ENCODE measurements around the gene TNFRSF1A. TPM values are rescaled to one million over a fixed set of nuclear protein-coding genes. Genes with fewer than 3 reads are reported as not detected.

The TNFRSF1A gene
- total RNA-seq, 1 donor from 2014 or later, result 21.8 TPM

DNA sequence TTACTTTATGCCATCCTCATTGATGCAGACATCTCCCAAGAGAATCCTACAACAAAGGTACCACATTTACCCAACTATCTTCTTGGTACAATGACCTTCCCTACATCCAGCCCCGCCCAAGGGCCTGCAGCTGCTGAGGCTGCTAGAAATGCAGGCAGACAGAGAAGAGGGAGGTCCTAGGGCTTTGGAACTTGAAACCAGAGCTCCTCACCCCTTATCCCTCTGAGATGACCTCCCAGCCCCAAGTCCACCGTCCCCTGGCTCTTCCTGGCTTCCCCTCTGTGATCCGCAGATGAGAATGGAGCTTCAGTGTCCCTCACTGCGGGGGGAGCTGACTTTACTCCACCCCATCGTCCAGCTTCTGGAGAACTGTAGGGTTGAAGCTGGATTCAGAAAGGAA lies 1.6 kb upstream of the TNFRSF1A start:
- Histone ChIP-seq H3K36me3 (no peaks in the 10 kb centered on the region), H3K27ac (no peak overlapping the region), H3K9ac (no peak overlapping the region), H4K20me1 (ENCODE audit: low read depth) (peaks cover 4% of the 10 kb centered on the region), H3F3A (ENCODE audit: low read depth) (peaks cover 31% of the 10 kb centered on the region), H2AFZ (replicated peaks) (no peak overlapping the region), H3K9me3 (ENCODE audit: low read depth) (no peaks in the 10 kb centered on the region), H3K79me2 (ENCODE audit: low read depth) (peaks cover 37% of the 10 kb centered on the region), H3K27me3 (no peaks in the 10 kb centered on the region), H3K4me3 (no peak overlapping the region), H3K4me2 (peak overlapping the region; percentile 27), H3K4me1 (peaks cover 25% of the 10 kb centered on the region)
- no peaks in the 10 kb centered on the region for H3K36me3 Mint-ChIP-seq
- peak overlapping the region; percentile 96 for H3K27ac Mint-ChIP-seq
- H3K9me3 Mint-ChIP-seq, result no peaks in the 10 kb centered on the region
- H3K4me3 Mint-ChIP-seq, result peak overlapping the region; percentile 3
- no peak for TF ChIP-seq EZH2 (IDR thresholded peaks at IDR 0.05)
- peaks cover 4% of the 10 kb centered on the region for H3K27me3 Mint-ChIP-seq (ENCODE audit: insufficient read depth, low read depth)
- peaks cover 24% of the 10 kb centered on the region for H3K4me1 Mint-ChIP-seq
- no peak for DNase-seq (ENCODE audit: low spot score)

DNA sequence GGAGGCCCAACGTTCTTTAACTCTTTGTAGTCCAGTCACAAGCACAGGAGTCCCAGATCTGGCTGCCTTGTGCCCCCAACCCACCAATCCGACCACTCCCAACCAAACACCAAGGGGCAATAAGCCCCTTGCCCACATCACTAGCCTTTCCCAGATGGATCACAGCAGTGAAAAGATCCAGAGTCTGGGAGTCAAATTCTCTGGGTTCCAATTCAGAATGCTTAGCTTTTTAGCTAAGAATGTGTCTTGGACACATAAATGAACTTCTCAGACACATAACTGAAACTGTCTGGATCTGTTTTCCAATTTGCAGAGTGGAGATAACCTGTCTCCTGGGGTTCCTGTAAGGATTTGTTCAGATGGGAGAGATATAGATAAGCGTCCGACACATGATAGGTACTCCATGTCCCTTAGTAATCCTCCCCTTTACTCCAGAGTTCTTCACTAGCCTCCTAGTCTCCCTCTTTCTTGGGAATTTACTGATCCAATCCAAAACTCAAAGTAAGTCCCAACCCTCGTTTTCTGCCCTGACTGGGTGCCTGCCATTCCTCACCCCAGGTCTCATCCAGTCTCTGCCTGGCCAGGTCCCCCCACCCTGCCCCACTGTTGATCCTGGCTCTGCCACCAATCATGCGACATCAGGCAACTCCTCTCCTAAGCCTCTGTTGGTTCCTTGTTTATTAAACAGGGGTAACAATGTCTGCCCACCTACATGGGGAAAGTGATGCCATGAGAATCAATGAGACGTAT lies 439 bp upstream of the TNFRSF1A start:
- Histone ChIP-seq H4K20me1 (ENCODE audit: low read depth) (peaks cover 4% of the 10 kb centered on the region), H3F3A (ENCODE audit: low read depth) (peaks cover 31% of the 10 kb centered on the region), H3K4me3 (peak overlapping the region; percentile 87), H3K4me2 (peak overlapping the region; percentile 99), H3K9me3 (ENCODE audit: low read depth) (no peaks in the 10 kb centered on the region), H3K27ac (no peak overlapping the region), H3K9ac (no peak overlapping the region), H3K79me2 (ENCODE audit: low read depth) (peaks cover 49% of the 10 kb centered on the region), H2AFZ (replicated peaks) (peak overlapping the region; percentile 89), H3K36me3 (no peaks in the 10 kb centered on the region), H3K27me3 (no peaks in the 10 kb centered on the region), H3K4me1 (peaks cover 37% of the 10 kb centered on the region)
- Mint-ChIP-seq H3K4me1 (peaks cover 24% of the 10 kb centered on the region), H3K27me3 (ENCODE audit: insufficient read depth, low read depth) (peaks cover 2% of the 10 kb centered on the region), H3K9me3 (no peaks in the 10 kb centered on the region), H3K27ac (peak overlapping the region; percentile 96), H3K36me3 (no peaks in the 10 kb centered on the region), H3K4me3 (no peak overlapping the region)
- DNase-seq (ENCODE audit: low spot score), result no peak
- TF ChIP-seq EZH2 (IDR thresholded peaks at IDR 0.05), result no peak
- no peak for TF ChIP-seq EZH2phosphoT487 (IDR thresholded peaks at IDR 0.05)
- TF ChIP-seq, protein P1, sequence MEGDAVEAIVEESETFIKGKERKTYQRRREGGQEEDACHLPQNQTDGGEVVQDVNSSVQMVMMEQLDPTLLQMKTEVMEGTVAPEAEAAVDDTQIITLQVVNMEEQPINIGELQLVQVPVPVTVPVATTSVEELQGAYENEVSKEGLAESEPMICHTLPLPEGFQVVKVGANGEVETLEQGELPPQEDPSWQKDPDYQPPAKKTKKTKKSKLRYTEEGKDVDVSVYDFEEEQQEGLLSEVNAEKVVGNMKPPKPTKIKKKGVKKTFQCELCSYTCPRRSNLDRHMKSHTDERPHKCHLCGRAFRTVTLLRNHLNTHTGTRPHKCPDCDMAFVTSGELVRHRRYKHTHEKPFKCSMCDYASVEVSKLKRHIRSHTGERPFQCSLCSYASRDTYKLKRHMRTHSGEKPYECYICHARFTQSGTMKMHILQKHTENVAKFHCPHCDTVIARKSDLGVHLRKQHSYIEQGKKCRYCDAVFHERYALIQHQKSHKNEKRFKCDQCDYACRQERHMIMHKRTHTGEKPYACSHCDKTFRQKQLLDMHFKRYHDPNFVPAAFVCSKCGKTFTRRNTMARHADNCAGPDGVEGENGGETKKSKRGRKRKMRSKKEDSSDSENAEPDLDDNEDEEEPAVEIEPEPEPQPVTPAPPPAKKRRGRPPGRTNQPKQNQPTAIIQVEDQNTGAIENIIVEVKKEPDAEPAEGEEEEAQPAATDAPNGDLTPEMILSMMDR (IDR thresholded peaks at IDR 0.05), result no peak

DNA sequence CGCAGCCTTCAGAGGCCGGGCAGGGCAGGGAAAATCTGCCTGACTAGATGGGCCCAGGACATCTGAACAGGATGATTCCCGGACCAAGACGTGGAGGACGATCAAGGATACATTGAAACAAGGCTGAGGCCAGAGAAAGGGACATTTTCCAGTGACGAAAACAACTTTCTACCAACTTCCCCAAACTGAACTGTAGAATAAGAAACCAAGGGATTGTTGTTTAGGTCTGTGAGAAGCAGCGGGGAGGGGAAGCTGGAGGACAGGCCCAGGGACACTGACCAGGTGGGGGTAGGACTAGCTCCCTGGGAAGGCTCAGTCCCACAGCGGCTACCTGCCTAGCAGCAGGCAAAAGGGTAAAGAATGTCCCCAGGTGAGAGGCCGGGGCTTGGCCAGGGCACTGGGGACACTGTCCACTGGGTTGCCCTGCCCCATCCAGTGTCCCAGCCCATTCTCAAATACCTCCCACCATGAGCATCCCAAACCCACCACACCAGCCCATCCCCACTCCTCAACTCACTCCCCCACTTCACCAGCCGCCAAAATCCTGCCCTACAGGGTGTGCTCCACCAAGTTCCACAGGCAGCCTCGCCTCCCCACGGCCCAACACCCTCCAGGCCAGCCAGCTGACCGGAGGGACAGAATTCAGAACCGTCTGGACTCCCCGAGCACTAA lies 995 bp downstream of the TNFRSF1A start:
- H3K27me3 Mint-ChIP-seq (ENCODE audit: insufficient read depth, low read depth), result peaks cover 4% of the 10 kb centered on the region
- Histone ChIP-seq H3K4me2 (peak overlapping the region; percentile 99), H3K9ac (peak overlapping the region; percentile 72), H3K36me3 (no peaks in the 10 kb centered on the region), H3K79me2 (ENCODE audit: low read depth) (peaks cover 56% of the 10 kb centered on the region), H3K27me3 (no peaks in the 10 kb centered on the region), H4K20me1 (ENCODE audit: low read depth) (peaks cover 4% of the 10 kb centered on the region), H3K4me3 (peak overlapping the region; percentile 87), H3K9me3 (ENCODE audit: low read depth) (no peaks in the 10 kb centered on the region), H3K4me1 (peaks cover 47% of the 10 kb centered on the region), H3K27ac (peak overlapping the region; percentile 21), H2AFZ (replicated peaks) (no peak overlapping the region), H3F3A (ENCODE audit: low read depth) (peaks cover 44% of the 10 kb centered on the region)
- no peak overlapping the region for H3K4me3 Mint-ChIP-seq
- no peaks in the 10 kb centered on the region for H3K9me3 Mint-ChIP-seq
- H3K27ac Mint-ChIP-seq, result no peak overlapping the region
- TF ChIP-seq, protein P1 (IDR thresholded peaks at IDR 0.05), result no peak
- no peak for TF ChIP-seq EZH2 (IDR thresholded peaks at IDR 0.05)
- no peak for TF ChIP-seq EZH2phosphoT487 (IDR thresholded peaks at IDR 0.05)
- H3K36me3 Mint-ChIP-seq, result no peaks in the 10 kb centered on the region
- no peak for DNase-seq (ENCODE audit: low spot score)
- H3K4me1 Mint-ChIP-seq, result peaks cover 27% of the 10 kb centered on the region

Measured in neural progenitor cell (in vitro differentiated cells).